Measurements from ENCODE around the gene OLA1.
"Not testable (repeated sequence)": the region's sequence is repeated elsewhere in the genome, so short reads cannot be mapped to it uniquely, and the experiment has no call there.

The OLA1 gene

DNA sequence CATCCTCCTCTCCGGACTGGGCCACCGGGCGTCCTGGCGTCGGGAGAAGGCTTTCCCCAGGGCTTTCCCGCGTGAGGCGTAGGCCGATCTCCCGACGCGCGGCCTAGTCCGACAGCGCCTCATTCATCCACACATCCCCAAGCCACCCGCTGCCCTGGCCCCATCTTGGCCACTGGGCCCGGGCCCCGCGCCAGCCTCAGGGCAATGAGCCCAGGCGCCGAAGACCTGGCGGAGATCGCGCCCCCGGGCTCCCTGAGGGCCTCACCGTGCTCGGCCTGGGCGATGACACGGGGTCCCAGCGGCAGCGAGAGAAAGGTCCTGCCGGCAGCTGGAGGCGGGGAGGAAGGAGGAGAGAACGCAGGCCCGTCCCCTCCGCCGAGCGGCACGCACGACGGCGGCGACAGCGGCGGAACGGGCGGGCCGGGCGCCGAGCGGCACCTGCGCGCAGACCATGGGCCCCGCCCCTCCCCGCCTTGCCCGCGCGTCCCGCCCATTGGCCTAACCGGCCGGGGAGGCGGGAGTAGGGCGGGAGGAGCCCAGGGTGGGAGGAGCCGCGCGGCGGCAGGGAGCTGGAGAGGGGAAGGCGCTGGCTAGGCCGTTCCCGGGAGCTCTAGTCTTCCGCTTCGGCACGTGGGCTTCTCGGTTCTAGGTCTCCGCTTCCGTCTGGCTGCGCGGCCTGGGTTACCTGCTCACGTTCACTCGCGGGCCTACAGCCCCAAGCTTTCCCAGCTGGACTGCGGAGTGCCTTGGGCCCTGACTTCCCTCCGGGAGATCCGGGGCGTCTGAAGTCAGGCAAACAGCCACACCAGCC is at the start of gene OLA1:
Gene OLA1, minus strand, starts transcription at position 346 of the 811 bp plus-strand sequence. CDS start 1,717 bp downstream, outside the sequence.
- DNase-seq, result peak; percentile 17

DNA sequence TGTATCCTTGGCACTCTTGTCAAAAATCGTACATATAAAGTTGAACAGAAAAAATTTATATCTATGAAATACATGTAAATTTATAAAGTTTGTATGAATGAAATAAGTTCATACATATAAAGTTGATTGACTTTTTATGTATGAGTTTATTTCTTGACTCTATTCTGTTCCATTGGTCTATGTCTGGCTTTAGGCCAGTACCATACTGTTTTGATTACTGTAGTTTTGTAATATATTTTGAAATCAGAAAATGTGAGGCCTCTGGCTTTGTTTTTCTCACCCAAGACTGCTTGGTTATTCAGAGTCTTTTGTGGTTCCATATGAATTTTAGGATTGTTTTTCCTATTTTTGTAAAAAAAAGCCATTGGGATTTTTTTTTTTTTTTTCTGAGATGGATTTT is 44.6 kb upstream of the OLA1 start:
- DNase-seq, result no peak

DNA sequence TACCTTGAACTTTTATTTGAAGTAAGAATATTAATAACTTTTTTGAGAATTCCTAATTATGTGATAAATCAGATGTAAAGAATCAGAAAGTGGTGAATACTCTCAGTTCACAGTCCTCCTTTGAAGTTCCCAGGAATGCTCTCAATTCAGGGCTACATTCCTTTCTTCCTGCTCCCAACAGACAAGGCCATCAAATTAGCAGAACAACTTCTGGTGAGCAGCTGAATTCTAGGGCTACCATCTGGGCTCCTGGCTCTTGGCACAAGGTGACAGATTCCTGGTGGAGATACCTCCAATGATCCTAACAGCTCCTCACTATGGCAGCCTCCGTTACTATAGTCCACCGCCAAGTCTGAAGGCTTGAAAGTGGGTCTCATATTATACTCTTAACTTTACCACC is 37.8 kb upstream of the OLA1 start:
- no peak for DNase-seq

DNA sequence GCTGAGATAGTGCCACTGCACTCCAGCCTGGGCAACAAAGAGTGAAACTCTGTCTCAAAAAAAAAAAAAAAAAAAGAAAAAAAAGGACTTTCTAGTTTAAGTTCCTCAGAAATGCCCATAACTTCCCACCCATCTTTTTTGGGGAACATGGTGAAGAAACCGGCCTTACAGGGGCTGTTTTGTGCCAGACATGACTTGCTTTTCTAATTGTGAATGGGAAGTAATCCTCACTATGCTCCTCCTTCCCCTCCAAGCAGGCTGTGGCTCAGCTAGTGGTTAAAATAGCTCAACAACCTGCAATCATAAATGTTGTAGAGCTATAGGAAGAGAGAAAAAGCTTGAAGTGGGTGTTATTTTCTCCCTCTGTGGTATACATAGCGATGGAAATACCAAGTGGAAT is 34.1 kb upstream of the OLA1 start:
- no peak for DNase-seq

DNA sequence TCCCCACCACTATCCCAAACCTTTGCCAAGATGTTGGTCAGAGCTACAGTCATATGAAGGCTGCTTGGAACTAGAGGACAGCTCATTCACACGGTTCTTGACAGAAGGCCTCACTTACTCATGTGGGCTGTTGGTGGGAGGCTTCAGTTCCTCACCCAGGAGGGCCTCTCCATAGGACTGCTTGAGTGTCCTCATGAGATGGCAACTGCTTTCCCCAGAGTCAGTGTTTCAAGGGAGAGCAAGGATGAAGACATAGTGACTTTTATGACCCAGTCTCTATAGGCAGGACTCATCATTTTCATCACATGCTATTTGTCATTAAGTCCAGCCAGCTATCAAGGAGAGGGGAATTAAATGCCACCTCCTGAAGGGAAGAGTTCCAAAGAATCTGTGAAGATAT is 33.4 kb upstream of the OLA1 start:
- no peak for DNase-seq

DNA sequence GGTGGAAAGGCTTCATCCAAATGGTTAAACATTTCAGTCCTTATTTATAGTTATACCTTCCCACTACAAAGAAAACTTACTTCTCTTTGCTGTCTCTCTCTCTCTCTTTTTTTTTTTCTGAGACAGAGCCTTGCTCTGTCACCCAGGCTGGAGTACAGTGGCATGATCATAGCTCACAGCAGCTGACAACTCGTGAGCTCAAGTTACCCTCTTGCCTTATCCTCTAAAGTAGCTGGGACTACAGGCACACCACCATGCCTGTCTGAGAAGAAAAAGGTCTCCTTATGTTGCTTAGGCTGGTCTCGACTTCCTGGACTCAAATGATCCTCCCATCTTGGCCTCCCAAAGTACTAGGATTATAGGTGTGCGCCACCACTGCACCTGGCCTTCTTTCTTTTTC is 32.3 kb upstream of the OLA1 start:
- no peak for DNase-seq

DNA sequence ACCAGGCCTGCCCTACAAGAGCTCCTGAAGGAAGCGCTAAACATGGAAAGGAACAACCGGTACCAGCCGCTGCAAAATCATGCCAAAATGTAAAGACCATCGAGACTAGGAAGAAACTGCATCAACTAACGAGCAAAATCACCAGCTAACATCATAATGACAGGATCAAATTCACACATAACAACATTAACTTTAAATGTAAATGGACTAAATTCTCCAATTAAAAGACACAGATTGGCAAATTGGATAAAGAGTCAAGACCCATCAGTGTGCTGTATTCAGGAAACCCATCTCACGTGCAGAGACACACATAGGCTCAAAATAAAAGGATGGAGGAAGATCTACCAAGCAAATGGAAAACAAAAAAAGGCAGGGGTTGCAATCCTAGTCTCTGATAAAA is 21.9 kb upstream of the OLA1 start:
- not testable (repeated sequence) for DNase-seq

DNA sequence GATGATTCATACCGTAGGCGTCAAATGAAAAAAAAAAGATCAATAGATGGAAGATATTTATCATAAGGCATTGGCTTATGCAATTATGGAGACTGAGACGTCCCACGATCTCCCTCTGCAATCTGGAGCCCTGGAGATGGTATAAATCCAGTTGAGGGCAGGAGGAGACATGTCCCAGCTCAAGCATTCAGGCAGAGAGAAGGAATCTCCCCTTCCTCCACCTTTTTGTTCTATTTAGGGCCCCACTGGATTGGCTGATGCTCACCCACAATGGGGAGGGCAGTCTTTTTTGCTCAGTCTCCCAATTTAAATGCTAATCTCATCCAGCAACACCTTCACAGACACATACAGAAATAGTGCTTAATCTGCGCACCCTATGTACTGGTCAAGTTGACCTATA is 18.0 kb upstream of the OLA1 start:
- no peak for DNase-seq

DNA sequence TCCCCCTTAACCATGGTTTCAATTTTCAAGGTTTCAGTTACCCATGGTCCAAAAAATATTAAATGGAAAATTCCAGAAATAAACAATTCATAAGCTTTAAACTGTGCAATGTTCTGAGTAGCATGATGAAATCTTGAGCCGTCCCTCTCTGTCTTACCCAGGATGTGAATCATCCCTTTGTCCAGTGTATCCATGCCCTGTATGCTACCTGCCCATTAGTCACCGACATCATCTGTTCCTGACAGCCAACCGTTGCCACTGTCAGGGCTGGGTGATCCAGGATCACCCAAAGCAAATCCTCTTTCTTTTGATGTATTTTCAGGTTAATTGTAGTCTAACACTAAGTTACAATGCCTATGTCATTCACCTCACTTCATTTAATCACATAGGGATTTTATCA is 15.7 kb upstream of the OLA1 start:
- DNase-seq, result no peak

DNA sequence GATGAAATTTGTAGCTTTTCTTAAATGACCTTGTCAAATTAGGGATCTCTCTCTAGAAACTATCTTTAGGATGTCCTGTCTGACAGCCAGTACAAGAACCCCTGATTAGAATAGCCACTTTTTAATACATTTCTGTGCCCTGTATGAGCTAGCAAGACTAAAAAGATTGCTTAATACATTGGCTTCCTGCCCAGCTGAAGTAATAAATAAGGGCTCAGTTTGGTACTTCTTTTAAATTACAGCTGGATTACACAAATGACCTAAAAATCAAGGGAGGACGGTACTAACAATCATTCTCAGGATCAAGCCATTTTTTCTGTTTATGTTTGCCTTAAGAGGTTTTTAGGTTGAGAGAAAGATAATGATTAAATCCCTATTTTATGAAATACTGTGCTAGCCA is 11.6 kb upstream of the OLA1 start:
- DNase-seq, result no peak

DNA sequence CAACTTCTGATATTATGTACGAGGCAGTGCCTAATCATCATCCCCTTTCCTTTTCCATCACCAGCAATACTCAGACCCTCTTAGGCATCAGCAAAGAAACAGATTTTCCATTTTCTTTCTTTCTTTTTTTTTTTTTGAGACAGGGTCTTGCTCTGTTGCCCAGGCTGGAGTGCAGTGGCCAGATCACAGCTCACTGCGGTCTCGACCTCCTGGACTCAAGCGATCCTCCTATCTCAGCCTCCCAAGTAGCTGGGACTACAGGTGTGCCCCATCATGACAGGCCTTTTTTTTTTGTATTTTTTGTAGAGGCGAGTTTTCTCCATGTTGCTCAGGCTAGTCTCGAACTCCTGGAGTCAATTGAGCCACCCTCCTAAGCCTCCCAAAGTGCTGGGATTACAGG is 5.9 kb upstream of the OLA1 start:
- no peak for DNase-seq

DNA sequence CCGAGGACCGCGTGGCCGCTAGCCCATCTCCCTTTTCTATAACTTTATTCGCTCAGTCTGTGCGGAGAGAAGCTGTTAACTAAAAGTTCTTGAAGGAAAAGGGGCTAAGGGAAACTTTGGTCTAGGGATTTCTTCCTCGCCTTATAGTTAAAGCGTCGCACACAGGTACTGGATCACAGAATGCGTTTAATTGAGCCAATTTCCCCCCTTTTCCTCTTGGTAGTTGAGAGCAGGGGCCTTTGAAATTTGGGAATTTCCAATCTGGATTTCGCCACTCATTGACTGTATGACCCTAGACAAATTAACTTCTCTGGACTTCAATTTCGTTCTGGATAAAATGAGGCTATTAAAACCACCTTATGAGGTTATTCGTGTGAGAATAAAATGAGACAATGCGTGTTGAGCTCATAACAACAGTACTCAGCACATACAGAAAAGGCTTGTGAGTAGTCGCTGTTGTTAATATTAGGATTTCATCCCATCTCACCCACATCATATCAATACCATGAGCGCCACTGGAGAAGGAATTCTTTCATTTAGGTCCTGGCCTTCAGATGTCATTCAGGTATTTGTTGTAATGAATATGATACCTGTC is 763 bp upstream of the OLA1 start:
- DNase-seq, result no peak

DNA sequence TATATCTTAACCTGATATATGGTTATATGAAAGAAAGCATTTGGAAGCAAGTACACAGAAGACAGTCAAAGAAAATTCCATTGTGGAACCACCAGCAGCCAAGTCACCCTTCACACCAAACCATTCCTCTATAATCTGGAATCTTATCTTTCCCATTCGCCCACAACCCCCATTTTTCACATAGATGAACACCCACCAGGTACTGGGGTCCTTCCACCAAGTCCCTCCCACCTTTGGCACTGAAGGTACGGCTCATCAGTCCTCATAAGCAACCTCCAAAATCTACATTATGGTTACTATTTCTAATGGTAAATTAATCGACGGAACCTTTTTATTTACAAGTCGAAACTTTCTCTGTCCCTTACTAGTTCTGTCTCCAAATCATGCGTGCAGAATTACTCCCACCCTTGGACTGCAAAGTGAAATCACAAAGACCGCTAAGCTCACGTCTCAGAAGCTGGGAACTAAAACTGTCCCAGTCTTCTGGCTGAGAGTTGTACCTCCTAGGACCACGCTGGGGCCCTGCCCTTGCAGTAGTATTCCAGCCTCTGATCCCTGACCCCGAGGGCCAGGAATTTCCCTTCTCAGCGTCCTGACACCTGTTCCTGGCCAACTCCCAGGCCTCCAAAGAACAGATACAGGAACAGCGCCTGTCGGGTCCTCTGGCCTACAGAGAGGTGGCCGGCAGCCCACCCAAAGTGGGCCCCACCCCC is 702 bp downstream of the OLA1 start:
- DNase-seq, result no peak

DNA sequence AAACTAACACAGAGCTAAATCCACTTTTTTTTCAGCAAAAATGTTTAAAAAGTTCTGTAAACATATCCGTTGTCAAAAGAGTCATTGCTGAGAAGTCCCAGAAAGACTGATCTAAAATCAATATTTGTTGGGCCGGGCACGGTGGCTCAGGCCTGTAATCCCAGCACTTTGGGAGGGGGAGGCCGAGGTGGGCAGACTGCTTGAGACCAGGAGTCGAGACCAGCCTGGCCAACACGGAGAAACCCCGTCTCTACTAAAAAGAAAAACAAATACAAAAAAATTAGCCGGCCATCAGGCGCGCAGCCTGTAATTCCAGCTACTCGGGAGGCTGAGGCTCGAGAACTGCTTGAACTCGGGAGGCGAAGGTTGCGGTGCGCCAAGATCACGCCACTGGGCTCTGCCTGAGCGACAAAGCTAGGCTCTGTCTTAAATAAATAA is 1.4 kb downstream of the OLA1 start:
- no peak for DNase-seq

DNA sequence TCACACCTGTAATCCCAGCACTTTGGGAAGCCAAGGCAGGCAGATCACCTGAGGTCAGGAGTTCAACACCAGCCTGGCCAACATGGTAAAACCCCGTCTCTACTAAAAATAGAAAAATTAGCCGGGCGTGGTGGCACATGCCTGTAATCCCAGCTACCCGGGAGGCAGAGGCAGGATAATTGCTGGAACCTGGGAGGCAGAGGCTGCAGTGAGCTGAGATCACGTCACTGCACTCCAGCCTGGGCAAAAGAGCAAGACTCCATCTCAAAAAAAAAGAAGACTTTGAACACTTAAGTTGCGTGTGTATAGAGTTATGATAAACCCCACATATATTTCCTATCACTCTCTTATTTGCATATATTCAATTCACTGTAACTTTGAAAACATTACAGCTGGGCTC is 2.7 kb downstream of the OLA1 start:
- not testable (repeated sequence) for DNase-seq

DNA sequence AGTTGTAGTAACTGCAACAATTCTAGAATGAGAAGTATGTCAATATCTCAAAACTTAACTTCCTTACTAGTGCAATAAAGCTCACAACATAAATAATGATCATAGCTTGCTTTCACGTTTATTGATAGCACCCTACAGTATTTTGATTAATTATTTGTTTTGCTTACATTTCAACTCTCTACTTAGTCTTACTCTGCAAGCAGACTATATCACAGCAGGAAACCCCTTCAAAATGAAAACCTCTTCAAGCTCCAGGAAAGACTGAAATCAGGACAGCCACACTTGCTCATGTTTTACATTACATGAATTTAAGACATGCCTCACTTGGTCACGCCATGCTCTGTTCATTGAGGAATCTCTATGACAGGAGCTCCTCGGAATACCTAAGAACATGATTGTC is 3.3 kb downstream of the OLA1 start:
- DNase-seq, result no peak

DNA sequence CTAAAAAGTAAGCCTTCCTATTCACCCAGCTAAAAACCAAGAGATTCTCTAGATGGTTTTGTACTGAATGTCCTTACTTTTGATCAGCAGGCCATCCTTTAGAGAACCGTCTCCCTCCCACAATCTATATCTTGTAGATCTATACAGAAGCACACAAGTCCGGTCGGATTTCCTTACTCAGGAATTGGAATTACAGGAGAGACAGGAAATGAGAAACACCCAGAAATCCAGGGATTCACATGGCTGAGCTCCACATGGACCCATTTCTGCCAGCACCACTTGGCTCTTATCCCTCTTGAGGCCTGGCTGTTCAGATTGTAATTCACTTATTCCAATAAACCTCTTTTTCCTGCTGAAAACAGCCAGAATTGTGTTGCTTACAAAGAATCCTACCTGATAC is 4.5 kb downstream of the OLA1 start:
- no peak for DNase-seq

DNA sequence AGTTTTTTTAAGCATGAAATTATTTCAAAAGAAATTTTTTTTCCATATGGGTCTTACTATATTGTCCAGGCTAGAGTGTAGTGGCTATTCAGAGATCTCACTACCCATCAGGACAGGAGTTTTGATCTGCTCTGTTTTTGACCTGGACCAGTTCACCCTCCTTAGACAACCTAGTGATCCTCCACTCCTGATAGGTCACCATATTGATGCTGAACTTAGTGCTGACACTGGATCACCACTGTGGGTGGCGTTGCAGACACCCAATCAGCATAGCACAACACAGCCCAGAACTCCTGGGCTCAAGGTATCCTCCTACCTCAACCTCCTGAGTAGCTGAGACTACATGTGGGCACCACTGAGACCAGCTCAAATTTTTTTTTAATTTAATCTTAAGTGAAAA is 8.2 kb downstream of the OLA1 start:
- DNase-seq, result no peak

DNA sequence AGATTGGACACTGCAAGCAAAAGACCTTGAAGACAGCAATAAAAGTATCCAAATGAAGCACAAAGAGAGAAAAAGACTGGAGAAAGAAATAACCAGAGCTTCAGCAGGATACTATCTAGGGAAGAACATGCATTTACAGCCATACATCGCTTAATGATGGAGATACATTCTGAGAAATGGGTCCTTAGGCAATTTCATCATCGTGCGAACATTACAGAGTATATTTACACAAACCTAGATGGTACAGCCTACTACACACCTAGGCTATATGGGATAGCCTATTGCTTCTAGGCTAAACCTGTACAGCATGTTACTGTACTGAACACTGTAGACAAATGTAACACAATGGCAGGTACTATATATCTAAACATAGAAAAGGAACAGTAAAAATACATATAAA is 11.9 kb downstream of the OLA1 start:
- no peak for DNase-seq

DNA sequence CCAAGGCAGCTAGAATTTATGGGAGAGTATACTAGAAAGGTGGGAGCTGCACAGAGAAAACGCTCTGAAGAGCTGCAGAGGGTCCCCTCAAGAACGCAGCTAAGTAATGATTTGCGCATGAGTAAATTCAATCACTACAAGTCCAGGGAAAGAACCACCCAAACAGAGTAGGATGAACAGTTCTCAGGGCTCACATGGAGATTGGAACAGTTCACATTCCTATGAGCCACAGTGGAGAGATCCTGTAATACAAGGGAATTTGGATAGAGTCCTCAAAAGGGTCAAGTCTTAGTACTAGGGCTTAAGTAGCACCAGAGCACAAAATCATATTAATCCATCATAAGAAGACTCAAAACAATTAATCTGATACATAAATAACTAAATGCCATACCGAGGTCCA is 12.7 kb downstream of the OLA1 start:
- DNase-seq, result no peak

DNA sequence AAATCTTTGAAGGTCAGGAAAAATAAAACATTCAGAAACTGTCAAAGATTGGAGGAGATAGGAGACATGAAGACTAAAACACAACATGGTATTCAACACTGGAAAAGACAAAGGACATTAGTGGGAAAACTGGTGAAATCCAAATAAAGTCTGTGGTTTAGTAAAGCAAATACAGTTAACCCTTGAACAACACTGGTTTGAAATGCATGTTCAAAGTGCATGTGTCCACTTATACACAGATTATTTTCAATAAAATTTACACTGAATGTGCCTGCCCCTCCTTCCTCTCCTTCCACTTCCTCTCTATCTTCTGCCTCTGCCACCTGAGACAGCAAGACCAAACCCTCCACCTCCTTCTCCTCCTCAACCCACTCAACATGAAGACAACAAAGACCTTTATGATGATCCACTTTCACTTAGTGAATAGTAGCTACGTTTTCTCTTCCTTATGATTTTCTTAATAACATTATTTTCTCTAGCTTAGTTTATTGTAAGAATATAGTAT is 14.5 kb downstream of the OLA1 start:
- no peak for DNase-seq

DNA sequence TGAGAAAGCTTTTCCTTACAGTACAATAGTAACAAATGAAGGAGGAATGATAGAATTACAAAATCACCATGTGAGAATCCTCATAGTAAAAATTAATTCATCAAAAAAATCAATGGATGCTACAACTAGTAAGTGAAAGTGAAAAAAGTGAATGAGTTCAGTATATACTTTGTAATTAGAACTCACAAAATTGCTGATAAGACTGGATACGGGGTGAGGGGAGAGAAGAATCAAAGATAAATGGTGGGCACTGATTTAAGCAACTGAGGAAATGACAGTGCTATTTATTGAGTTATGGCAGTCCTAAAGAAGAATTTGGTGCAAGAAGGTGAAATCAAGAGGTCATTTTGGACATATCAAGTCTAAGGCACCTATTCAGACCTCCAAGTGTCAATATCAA is 20.6 kb downstream of the OLA1 start:
- no peak for DNase-seq

DNA sequence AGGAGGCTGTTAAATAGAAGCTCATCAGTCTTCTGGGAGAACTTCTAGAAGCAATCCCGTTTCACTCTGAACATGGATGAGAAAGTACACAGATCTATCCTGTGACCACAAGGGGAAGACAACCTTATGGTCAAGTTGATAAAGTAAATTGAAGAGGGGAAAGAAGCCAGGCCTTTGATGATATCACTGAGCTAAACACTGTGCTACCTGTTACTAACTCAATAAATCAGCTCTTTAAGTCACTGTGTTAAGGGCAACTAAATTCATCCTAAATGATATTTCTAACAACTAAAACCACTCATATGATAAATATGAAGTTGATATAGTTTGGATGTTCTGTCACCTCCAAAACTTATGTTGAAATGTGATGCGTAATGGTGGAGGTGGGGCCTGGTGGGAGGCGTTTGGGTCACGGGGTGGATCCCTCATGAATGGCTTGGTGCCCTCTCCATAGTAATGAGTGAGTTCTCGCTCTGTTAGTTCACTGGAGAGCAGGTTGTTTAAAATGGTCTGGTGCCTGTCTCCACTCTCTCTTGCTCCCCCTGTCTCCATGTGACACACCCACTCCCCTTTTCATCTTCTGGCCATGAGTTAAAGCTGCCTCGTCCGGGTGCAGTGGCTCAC is 23.6 kb downstream of the OLA1 start:
- no peak for DNase-seq

DNA sequence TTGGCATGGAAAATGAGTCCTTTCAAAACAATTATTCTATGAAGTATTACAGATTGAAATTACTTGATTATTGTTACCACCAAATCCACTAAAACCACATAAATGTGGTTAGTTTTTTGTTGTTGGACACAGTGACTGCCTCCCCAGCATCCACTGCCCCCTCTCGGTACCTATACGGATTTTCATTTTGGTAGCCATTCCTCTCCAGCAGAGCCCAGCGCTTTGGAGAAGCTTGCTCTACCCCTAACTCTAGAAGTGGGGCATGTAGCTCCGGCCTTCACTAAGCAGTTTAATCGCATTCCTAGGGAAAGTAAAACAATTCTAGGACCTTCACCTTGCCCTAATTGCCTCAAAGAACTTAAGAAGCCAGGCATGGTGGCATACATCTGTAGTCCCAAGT is 24.2 kb downstream of the OLA1 start:
- no peak for DNase-seq
